HT1080 (cell line): ENCODE data around the gene IL36G. TPM values are rescaled to one million over a fixed set of nuclear protein-coding genes. Genes with fewer than 3 reads are reported as not detected.

Source experiments
- DNase-seq: peaks from one replicate; pipeline ENCODE4 v3.0.0-alpha.2; 2015; ENCODE audit warnings: low read depth
- small RNA-seq: library from RNA; depleted of rRNA; stranded (forward); fragments of <200 nt; gene quantifications from one replicate; pipeline ENCODE3, GENCODE V24; 2014
- total RNA-seq: library from RNA; depleted of rRNA; stranded (reverse); fragments of >200 nt; shearing (Covaris generic); gene quantifications from 2 replicates; pipeline ENCODE4 v1.2.3, GENCODE V29; 2014; rRNA removed

The IL36G gene
- total RNA-seq, 1 experiment from 2014 or later = not detected

GRCh38 chr2:113018509-113018908, 40.7 kb downstream of the IL36G start:
- DNase-seq = no peak

- DNase-seq = no peak
Observed at GRCh38 chr2:113021312-113021711, 43.5 kb downstream of the IL36G start.

DNA sequence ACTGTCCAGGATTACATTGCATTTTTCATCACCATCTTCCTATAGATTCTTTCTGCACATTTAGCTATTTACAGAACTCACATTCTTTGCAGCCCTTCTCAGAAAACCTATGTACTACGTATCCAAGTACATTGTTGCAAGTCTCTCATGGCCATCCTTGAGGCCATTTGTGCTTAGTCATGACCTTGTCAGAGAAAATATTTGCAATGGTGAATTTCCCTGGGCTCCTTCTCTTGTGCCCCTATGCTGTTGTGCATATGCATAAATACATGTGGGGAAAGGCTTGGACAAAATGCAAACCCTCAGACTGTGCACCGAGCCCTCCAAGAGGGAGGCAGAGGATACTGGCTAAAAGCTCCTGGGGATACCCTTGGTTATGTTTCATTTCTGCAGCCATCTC, 47.0 kb downstream of the IL36G start:
- no peak for DNase-seq

GRCh38 chr2:113025737-113026136, 47.9 kb downstream of the IL36G start:
- no peak for DNase-seq

DNA sequence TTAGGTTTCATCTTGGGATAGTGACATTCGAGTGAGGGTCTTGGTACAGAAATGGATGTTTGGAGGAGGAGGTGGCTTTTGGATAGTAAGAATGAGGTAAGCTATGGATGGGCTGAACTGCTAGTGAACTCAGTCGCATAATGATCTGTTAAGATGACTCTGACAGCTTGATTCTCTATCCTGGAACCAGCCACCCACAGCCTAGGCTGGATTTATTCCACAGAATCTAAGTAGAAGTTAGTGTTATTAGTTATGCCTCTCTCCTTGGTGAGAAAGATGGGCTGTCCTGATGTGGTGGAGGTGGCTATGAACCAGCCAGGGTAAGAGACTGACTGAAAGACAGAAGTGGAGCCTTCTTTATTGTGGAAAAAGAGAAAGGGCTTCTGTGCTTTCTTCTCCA, 49.9 kb downstream of the IL36G start:
- DNase-seq = no peak

DNA sequence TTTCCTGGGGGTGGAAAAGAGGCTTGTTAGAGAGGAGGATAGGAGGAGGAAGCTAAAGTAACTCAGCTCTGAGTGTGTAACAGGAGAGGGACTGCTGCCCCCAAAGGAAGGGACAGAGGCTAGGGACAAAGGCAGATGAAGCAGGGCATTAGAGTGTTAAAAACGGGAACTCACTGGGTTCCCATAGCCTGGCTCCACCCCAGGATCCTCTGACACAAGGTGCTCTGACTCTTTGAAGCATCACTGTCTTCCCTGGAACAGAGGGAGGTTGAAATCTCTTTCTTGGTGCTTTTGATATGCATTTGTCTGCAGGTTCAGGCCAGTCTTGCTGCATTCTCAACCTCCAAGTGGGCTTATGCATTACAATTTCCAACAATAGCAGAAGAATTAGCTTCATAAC, 50.3 kb downstream of the IL36G start:
- no peak for DNase-seq

DNA sequence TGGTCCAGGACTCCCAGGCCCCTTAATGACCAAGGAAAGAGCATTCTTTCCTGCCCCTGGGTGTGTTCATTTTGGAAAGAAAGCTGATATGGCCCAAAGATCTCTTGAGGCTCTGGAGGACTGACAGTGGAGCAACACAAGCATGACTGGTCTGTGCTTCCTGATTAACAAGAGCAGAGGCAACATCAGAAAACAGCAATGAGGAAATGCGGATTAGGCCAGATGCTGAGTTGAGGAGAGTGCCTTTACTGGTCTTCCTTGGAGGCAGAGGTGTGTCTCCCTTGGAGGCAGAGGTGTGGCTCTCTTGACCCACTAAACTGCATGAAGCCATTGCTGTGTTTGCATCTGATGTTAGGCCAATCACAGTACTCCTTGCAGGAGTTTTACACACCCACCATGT, 54.9 kb downstream of the IL36G start:
- DNase-seq = no peak

DNA sequence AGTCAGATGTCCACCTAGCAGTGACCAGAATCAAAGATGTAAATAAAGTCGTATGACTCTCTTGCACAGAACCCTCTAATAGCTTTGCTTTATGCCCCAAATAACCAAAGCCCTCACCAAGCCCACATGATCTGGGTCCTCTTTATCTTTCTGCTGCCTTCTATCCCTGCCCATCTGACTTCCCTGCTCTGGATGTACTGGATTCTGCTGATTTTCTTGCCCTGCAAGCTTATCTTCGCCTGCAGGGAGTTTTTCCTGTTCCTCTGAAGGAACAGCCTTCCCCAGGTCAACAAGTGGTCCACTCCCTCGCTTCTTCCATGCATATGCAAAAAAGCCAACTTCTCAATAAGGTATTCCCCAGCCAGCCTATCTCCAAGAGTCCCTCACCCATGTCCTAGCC, 56.2 kb downstream of the IL36G start:
- no peak for DNase-seq

Small RNAs within 50 kb of the gene (small RNA-seq; reads per million reads assigned to genes)
- gene HMGN2P23 = not detected

Other genes with a start within 250 kb of the IL36G start
- 21.1 and 33.7 TPM in 2 replicates for gene CKAP2L, start 213.4 kb upstream of the IL36G start, total RNA-seq
- gene IL1A, start 193.5 kb upstream of the IL36G start, total RNA-seq = 0.85 and 1.1 TPM in 2 replicates
- gene IL1B, start 141.2 kb upstream of the IL36G start, total RNA-seq = 4.1 and 9.5 TPM in 2 replicates
- gene IL37, start 66.8 kb upstream of the IL36G start, total RNA-seq = not detected in 2 replicates
- not detected in 2 replicates for gene IL36A, start 27.5 kb downstream of the IL36G start, total RNA-seq
- gene IL36B, start 74.9 kb downstream of the IL36G start, total RNA-seq = not detected in 2 replicates
- not detected in 2 replicates for gene IL36RN, start 81.2 kb downstream of the IL36G start, total RNA-seq
- not detected in 2 replicates for gene IL1F10, start 90.0 kb downstream of the IL36G start, total RNA-seq
- gene IL1RN, start 149.6 kb downstream of the IL36G start, total RNA-seq = 0.10 TPM in 1 of 2 replicates, not detected in the other
- 41.6 and 44.5 TPM in 2 replicates for gene PSD4, start 196.0 kb downstream of the IL36G start, total RNA-seq